DMS 273 (cell line): ENCODE data around the gene SLC13A3.

Experiments
- DNase-seq: peaks from one replicate; lab custom pipeline; 2025; ENCODE audit not compliant: unreplicated experiment; lab: John Stamatoyannopoulos, UW

SLC13A3 gene

DNA sequence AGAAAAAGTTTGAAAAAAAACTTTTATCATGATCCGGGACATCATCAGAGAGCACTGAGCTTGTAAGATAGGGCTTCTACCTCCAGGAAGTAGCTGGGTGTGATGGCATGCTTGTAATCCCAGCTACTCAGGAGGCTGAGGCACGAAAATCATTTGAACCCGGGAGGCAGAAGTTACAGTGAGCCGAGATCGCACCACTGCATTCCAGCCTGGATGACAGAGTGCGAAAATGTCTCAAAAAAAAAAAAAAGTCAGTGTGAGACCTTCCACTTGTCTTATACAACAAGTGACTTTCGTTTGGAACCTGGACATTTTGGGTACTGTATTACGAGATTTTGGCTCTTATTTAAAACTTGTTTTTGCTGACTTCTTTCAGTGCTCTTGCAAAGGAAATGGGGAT is 5.9 kb upstream of the SLC13A3 start:
- DNase-seq = no peak

DNA sequence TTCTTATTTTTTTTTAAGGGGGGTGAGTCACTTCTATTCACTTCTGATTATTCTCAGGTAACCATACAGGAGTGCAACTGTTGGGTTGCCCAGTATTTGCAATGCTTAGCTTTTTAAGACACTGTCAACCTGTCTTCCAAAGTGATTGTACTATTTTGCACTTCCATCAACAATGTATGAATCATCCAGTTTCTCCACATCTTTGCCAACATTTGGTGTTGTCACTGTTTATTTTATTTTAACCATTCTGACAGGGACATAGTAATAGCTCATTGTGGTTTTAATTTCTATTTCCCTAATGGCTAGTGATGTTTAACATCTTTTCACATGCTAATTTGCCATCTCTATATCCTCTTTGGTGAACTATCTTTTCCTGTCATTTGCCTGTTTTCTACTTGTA is 1.4 kb upstream of the SLC13A3 start:
- no peak for DNase-seq

DNA sequence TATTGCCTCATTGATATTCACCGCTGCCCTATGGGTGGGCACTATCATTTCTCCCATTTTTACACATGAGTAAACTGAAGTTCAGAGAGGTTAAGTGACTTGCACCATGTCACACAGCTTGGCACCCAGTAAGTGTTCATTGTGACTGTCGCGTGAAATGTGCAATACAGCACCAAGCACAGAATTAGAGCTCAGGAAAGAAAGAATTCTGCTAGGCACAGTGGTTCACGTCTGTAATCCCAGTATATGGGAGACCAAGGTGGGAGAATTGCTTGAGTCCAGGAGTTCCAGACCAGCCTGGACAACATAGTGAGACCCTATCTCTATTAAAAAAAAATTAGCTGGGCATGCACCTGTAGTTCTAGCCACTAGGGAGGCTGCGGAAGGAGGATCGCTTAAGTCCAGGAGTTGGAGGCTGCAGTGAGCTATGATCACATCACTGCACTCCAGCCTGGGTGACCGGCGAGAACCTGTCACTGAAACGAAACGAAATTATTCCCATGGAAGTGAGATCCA is 626 bp downstream of the SLC13A3 start:
- DNase-seq = no peak

DNA sequence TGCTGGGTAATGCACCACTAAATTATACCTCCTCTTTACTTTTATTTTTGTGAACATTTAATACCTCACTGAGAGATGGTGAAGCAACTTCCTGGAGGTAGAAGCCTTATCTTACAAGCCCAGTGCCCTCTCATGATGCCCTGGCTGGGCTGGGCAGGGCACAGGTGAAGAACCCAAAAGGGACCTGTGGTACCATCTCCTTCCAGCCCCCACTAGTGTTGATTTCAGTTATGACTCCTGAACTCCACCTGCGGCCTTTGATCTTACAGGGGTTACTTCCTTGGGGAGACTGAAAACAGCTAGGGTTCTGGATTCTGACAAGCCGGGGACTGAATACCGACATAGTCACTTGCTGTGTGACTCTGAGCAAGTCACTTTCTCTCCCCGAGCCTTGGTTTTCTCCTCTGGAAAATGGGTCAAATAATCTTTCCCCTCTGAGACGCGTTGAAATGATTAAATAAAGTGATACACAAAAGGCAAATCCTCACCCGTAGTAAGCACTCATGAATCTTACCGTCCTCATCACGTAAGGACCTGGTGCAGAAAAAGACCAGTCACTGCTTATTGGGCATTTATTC is 1.2 kb downstream of the SLC13A3 start:
- no peak for DNase-seq

DNA sequence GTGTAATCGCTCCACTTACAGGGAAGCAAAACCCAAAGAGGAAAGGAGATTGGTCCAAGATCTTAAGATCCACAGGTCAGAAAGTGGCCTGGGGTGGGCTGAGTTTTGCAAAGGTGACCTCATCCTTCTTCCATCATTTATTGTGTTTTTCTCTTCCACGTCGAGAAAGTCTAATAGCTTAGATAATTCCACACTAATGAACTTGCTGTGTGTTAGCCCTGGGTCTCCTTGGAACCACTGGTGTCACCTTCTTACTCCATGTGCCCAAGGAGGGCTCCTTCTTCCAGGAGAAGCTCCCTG is 1.7 kb downstream of the SLC13A3 start:
- no peak for DNase-seq

DNA sequence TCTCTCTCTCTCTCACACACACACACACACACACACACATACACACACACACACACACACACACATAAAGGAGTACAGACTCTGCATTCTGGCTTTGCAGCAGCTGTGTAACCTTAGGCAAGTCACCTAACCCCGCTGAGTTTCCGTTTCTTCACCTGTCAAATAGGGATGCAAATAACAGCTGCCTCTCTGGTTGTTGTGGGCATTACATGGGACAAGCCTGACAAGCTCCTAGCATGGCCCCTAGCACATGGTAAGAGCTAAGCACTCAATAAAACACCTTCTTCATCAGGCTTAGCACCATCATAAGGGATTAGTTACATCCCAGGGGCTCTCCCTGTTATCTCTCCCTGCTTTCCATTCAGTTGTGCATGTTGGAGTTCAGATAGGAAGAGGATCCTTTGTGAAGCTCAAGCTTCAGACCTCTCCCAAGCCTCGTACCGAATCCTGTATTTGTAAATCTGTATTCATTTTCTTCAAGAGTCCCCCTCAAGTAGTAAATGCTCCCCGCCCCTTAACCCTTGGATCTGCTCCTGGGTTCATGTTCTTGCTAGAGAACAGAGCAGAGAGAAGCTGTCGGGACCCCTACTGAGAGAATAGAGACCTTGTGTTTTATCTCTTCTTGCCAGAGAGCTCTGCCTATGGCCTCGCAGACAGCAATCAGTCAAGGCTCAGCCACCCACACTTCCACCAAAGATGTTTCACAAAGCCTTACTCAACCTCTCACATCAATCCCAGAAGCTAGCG is 2.2 kb downstream of the SLC13A3 start:
- DNase-seq = peak; percentile 27

DNA sequence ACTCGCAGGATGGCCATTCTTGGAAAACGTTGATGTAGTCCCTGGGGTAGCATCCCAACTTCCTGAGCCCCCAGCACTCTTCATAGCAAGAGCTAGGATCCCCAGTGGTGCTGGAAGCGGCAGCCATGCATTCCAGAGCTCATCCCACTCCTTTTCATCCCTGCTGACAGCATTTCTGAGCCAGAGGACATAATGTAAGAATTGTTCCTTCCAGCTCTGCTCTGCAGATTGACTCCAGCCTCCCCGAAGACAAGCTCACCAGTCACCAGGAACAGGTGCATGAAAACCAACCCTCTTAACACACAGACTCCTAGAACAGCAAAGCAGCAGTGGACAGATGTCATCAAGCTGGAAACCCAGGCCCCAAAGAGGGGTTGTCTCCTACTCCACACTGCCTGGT is 3.8 kb downstream of the SLC13A3 start:
- DNase-seq = no peak

DNA sequence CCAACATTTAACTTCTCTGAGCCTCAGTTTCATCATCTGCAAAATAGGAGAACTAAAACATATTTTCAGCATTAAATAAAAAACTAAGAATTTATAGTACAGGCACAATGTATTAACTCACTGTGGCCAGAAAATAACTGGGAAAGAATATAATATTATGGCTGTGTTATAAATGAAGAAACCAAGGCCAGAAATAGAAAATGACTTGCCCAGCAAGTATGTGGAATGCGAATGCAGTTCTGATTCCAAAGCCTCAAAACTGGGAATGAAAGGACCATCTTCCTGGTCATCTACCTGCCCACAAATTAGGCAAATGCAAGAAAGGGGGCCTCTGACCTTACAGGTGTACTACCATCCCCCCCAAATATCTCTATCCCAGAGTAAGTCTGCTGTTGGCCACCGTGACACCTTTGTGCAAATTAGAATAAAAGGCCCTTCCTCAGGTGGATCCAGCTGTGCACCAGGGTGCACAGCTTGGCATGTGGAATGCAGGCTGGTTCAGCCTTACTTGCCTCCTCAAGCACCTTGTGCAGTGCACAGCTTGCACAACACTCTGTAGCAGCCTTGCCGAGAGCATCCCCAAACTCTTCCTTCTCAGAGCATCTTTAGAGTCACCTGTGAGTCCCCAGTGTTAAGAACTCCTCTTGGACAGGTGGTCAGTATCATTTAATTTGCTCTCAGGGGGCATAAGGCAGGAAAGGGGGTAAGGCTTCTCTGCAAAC is 4.4 kb downstream of the SLC13A3 start:
- no peak for DNase-seq

DNA sequence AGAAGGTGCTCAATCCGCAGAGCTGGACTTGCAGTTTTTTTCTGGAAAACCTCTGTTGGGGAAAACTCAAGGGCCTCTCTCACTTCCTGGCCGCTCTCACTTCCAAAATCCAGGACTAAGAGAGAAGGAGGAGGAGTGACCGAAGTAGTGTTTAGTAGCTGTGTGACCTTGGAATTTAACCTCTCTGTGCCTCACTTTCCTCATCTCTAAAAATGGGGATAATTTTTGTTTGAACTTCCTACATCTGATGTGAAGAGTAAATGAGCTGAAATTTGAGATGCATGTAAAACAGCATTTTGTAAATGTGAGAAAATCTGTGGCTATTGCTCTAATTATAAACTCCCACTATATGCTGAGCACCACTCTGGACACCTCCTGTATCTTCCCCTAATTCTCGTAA is 5.1 kb downstream of the SLC13A3 start:
- DNase-seq = no peak

DNA sequence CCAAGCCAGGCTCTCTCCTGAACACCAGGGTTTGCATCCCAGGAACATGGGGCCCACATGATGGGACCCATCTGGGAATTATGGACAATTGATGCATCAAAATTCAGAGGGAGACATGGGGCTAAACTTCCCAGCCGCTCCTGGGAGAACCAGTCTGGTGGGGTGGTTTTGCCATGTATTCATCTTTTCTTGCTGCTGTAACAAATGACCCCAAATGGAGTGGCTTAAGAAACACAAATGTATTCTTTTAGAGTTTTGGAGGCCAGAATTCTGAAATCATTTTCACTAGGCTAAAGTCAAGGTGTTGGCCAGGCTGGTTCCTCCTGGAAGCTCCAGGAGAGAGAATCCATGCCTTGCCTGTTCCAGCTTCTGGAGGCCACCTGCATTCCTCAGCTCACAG is 6.5 kb downstream of the SLC13A3 start:
- DNase-seq = no peak

DNA sequence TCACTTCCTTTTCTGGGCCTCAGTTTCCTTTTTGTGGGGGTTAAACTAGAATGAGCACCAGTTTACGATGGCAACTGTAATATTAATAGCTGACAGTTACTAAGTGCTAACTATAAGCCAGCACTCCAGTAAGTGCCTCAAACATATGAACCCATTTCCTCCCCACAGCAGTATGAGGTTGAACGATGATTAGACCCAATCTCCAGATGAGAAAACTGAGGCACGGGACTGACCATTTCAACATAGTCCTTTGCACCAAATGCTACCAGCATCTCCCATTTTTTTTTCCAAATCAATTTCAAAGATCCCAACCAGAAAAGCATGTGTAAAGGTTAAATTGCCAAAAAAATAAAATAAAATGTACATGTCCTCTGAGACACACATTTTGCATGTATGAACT is 7.1 kb downstream of the SLC13A3 start:
- DNase-seq = no peak

DNA sequence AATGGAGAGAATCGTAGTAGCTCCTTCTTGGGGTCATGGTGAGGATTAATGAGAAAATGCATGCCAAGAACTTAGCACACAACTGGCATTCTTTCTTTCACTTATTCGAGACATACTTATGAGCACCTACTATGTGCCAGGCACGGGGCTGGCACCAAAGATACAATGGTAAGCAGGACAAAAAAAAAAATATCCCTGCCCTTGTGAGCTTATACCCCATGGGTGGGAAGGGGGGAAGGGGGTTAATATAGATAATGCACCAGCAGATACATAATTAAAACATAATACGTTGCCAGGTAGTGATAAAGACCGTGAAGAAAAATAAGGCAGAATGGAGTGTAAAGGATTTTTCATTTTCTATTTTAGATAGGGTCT is 8.3 kb downstream of the SLC13A3 start:
- no peak for DNase-seq

DNA sequence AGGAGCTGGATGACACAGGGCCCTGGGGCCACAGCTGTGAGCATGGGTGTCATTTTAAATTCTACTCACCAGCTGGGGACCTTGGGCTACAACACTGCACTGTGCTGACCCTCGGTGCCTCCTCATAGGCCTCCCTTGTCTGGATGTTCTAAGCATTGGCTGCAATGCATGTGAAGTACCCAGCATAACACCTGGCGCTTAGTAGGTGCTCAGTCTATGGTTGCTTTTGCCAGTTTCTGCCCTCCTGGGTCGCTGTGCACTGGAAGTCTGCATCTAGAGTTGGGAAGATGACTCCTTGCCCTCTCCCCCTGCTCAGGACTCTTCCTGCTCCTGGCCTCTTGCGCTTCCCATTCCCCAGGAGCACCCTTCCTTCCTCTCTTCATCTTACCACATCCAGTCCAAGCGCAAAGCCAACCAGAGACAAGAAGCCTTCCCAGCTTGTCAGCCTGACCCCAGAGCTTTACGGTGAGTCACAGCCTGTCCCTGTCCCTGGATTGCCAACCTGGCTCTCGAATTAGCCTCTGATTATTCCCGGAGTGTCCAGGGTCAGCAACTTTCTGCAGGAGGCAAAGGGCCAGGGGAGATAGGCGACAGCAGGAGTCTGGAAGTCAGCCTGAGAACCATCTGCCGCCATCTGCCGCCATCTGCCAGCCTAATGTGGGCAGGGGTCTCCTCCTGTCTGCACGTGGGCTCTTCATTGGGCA is 8.8 kb downstream of the SLC13A3 start:
- peak; percentile 41 for DNase-seq

DNA sequence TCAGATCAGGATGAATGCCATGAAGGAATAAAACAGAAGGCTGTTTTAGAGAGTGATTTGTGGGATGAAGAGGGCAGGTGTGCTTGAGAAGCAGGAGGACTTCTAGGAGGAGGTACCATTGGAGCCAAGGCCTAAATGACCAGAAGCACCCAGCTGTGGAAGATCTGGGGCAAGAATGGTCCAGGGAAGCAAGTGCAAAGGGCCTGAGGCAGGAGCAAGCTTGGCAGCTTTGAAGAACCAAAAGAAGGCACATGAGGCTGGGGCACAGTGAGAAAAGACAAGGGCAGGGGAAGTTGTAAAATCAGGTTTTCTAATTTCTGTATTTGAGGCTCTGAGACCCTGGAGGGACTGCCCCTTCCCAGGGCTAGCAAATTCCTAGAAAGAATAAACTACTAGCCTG is 9.8 kb downstream of the SLC13A3 start:
- no peak for DNase-seq

DNA sequence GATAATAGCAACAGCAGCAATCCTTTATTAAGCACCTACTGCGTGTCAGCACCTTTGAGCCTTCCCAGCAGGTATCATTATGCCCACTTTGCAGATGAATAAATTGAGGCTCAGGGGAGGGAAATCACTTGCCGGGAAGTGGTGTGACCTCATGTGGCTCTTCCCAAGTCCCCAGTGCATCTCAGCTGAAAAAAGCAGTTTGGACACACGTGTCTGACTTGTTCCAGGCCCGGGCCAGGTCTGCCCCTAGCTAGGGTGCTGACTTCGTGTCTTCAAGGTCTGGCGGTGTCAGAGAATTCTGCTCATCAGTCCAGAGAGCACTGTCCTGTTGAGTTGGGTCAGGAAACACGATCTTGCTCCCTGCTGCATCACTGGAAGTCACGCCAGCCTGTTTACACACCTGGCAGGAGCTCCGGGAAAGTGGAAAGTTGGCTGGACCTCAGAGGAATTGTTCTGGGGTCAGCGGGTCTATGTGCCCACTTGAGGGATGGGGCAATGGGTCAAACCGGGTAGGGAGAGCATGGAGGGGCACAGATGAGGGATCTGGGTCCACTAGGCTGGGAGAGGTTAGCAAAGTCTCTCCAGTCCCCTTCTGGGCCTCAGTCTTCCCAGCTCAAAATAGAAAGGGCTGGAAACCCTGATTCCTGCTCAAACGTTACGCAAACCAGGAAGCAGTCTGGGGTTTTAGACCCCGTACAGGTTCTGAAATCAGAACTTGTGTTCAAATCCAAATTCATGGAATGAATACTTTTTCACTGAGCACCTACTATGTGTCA is 10.5 kb downstream of the SLC13A3 start:
- DNase-seq = no peak

DNA sequence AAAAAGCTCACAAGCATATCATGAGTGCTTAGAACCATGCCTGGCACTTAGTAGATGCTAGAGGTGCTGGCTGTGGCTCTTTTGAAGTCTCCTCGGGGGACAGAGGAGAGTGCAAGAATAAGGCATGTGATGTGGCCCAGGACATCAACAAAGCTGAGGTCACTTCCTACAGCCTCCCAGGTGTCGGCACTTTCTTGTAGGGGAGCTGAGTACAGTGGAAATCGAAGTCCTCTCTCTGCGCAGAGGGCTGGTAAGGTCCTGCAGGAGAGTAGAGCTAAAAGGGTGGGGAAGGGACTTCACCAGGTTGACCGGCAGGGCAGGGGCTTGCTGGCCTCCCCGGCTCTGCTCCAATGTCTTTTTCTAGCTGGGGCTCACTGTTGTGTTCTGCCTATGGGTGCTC is 11.2 kb downstream of the SLC13A3 start:
- DNase-seq = no peak

DNA sequence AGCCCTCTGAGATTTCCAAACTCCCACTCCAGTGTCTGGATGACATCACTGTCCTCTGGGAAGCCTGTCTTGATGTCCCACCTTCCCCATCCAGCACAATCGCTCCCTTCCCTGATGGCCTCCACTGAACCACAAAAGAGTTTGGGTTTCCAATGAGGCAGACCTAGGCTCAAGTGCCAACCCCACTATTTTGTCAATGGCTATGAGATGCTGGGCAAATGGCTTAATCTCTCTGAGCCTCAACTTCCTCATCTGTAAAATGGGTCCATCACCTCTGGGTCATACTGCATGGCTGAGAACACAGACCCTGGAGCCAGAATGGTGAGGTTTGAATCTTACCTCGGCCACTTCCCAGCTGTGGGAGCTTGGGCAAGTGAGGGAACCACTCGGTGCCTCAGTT is 11.7 kb downstream of the SLC13A3 start:
- no peak for DNase-seq

DNA sequence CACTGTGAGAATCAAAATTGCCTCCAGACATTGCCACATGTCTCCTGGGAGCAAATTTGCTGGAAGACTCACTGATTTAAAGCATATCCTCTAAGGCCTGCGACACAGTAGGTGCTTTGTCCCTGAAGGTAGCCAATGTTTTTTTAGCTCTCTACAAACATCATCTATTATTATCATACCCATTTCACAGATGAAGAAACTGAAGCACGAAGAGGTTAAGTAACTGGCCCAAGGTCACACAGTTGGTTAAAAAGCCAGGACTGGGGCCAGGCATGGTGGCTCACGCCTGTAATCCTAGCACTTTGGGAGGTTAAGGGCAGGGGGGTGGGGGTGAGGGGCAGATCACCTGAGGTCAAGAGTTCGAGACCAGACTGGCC is 12.4 kb downstream of the SLC13A3 start:
- no peak for DNase-seq

DNA sequence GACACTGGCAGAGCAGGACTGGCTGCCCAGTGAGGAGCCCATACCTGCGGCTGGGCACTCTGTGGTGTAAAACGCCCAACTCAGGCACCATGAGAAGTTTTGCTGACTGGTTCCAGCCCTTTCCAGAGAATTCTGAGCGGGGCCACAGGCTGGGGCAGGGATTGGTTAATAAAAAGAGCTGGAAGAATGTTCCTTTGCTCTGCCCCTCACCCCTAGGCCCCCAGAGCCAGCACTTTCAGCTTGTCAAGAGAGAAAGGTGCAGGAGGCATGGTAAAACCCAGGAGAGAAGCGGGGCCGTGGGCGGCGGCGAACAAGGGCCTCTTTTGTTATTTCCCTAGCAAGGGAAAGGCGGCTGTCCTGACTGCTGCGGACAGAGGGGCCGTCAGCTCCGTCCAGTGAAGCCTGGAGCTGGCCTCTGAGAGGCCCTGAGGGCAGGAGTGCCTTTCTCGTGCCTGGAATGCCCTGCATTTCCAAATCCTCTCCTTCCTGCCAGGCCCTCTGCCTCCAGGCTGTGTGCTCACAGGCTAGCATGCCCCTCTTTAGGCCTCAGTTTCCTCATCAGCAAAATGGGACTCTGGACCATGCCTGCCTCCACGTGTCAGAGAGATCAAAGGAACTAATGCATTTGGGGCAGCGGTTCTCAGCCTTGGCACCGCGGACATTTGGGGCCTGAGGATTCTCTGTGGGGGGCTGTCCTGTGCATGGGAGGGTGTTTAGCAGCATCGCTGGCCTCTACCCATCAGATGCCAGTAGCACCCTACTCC is 12.9 kb downstream of the SLC13A3 start:
- no peak for DNase-seq

DNA sequence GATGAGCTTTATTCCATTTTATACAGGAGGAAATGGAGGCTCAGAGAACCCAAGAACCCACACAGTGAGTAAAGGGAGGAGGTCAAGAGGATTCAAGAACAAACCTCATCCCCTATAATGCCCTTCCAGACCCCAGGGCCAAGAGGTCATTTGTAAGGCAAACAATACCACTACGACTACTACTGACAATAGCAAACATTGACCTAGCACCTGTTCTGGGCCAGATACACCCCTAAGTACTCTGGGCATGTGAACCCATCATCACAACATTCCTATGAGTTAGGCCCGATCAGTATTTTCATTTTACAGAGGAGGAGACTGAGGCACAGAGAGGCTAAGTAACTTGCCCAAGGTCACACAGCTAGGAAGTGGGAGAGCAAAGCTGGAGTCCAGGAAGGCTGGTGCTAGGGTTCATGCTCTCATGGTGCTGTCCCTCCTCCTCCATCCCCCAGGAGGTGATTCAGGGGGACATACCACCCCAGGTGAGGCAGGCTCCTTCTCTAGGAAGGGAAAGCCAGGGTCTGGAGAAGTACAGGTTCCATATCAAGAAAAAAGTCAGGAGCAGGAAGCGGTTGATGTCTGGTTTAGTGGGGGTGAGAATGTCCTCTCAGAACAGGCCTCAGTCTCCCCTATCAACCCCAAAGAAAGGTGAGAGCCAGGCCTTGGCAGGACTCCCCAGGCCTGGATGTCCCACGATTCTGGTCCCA is 13.7 kb downstream of the SLC13A3 start:
- no peak for DNase-seq
